Uterus (tissue), 2 donors: ENCODE results near the gene DNAJC5G.

Experiments used
- CTCF ChIP-seq, 4 experiments: fragments of 200-600 bp in 2 of 4; fragments of 450-650 bp in 2 of 4; sonication (generic) in 2 of 4; IDR thresholded peaks; one replicate each; pipeline ENCODE4 v1.5.1; 2016 to 2019; ENCODE audit warnings: antibody characterized with exemption in 4 of 4, mild to moderate bottlenecking in 2 of 4, moderate library complexity in 1 of 4
- POLR2A ChIP-seq, 2 donors: fragments of 450-650 bp; IDR thresholded peaks; one replicate each; pipeline ENCODE4 v1.6.1; 2016; ENCODE audit warnings: antibody characterized with exemption in 2 of 2, mild to moderate bottlenecking in 1 of 2, moderate library complexity in 1 of 2

DNA sequence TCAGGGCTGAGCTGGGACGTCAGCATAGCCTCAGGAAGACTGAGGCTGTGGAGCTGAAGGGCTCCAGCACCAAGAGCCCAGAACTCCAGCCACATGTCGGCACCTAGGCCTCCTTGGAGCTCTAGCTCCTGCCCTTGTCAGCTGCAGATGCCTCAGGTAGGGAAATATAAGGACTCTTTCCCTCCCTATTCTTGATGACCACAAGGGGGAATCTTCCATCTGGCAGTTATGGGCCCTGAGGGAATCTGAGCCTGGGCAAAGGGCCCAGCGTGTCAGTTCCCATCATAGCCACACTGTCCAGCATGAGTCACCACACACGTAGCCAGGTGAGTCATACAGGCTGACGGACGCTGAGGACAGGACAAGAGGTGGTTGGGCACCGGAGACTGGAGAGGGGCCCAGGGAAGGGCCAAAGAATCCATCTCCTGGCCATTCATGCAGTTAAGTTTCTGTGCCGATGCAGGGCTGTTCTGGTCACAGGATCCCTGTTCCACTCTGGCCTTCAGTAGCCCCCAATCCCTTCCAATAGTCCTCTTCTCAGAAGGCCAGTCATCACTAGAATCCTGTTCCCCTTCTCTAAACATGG, 45.8 kb downstream of the DNAJC5G start:
- TF ChIP-seq CTCF (IDR thresholded peaks at IDR 0.05) (peak in 3 of 4 experiments; percentile 12 to 25 (median 24)), POLR2A (IDR thresholded peaks at IDR 0.05) (no peak)
